Suprapubic skin (tissue), 4 donors: Measurements from ENCODE around the gene SENP1. TPM values are rescaled to one million over a fixed set of nuclear protein-coding genes. Genes with fewer than 3 reads are reported as not detected.

ENCODE experiments used
- DNase-seq, 2 donors: peaks; one replicate each; pipeline ENCODE4 v3.0.0-alpha.2; 2019; ENCODE audit warnings: low spot score in 2 of 2
- H3K27ac ChIP-seq: fragments of 200-600 bp; sonication (generic); one replicate; pipeline ENCODE4 v1.5.1; 2019
- H3K27me3 ChIP-seq: fragments of 200-600 bp; sonication (generic); one replicate; pipeline ENCODE4 v1.5.1; 2019
- H3K36me3 ChIP-seq: fragments of 200-600 bp; sonication (generic); one replicate; pipeline ENCODE4 v1.5.1; 2019
- H3K4me1 ChIP-seq: fragments of 200-600 bp; sonication (generic); one replicate; pipeline ENCODE4 v1.5.1; 2019
- H3K4me3 ChIP-seq: fragments of 200-600 bp; sonication (generic); one replicate; pipeline ENCODE4 v1.5.1; 2019; ENCODE audit warnings: mild to moderate bottlenecking
- H3K9me3 ChIP-seq: fragments of 200-600 bp; sonication (generic); one replicate; pipeline ENCODE4 v1.5.1; 2019
- CTCF ChIP-seq, 2 donors: fragments of 200-600 bp in 1 of 2; fragments of 450-650 bp in 1 of 2; sonication (generic) in 1 of 2; IDR thresholded peaks; one replicate each; pipeline ENCODE4 v1.5.1; 2016 to 2019; ENCODE audit warnings: antibody characterized with exemption in 2 of 2, mild to moderate bottlenecking in 1 of 2, moderate library complexity in 1 of 2
- EP300 ChIP-seq: sonication (generic); formaldehyde crosslinking; IDR thresholded peaks from one replicate; pipeline ENCODE4 v1.6.1; 2017; ENCODE audit warnings: antibody characterized with exemption
- POLR2A ChIP-seq, 2 donors: fragments of 450-650 bp; IDR thresholded peaks; one replicate each; pipeline ENCODE4 v1.6.1; 2017; ENCODE audit warnings: antibody characterized with exemption in 2 of 2, mild to moderate bottlenecking in 2 of 2, moderate library complexity in 2 of 2
- POLR2AphosphoS5 ChIP-seq, 3 donors: sonication (generic); formaldehyde crosslinking; IDR thresholded peaks; one replicate each; pipeline ENCODE4 v1.6.1; 2017; ENCODE audit warnings: antibody characterized with exemption in 3 of 3
- WGBS: methylation state at CpG from one replicate; pipeline ENCODE4 v1.1.5; 2018; 5-methylcytosine and 5-hydroxymethylcytosine counted together
- total RNA-seq, 4 donors: library from RNA; depleted of rRNA; stranded (reverse); fragments of >200 nt; gene quantifications; one replicate each; pipeline ENCODE4 v1.1.0, GENCODE V29; 2016

Gene SENP1
- total RNA-seq, 4 donors from 2014 or later: 13.5 to 25.5 (median 20.0) TPM

- Histone ChIP-seq H3K27ac (no peak overlapping the region), H3K4me3 (no peak overlapping the region), H3K36me3 (no peaks in the 10 kb centered on the region), H3K9me3 (no peaks in the 10 kb centered on the region), H3K27me3 (peaks cover 20% of the 10 kb centered on the region), H3K4me1 (no peaks in the 10 kb centered on the region)
- TF ChIP-seq EP300 (no peak), POLR2A (IDR thresholded peaks at IDR 0.05) (no peak), POLR2AphosphoS5 (IDR thresholded peaks at IDR 0.05) (no peak), CTCF (IDR thresholded peaks at IDR 0.05) (no peak)
- WGBS: 71% methylated on average over 7 of the region's 7 CpGs
- DNase-seq: no peak
Measured at GRCh38 chr12:48026060-48026827, 79.6 kb downstream of the SENP1 start.

- Histone ChIP-seq H3K4me1 (no peaks in the 10 kb centered on the region), H3K9me3 (no peaks in the 10 kb centered on the region), H3K4me3 (no peak overlapping the region), H3K27ac (no peak overlapping the region), H3K36me3 (no peaks in the 10 kb centered on the region), H3K27me3 (peaks cover 28% of the 10 kb centered on the region)
- no peak for DNase-seq
- TF ChIP-seq CTCF (IDR thresholded peaks at IDR 0.05) (no peak), POLR2A (IDR thresholded peaks at IDR 0.05) (no peak)
- WGBS: 77% methylated on average over 7 of the region's 7 CpGs
Measured at GRCh38 chr12:48025281-48025680, 80.6 kb downstream of the SENP1 start.

- H3K4me1 ChIP-seq: no peaks in the 10 kb centered on the region
- H3K4me3 ChIP-seq: no peak overlapping the region
- 68% methylated on average over 9 of the region's 9 CpGs for WGBS
- H3K9me3 ChIP-seq: no peaks in the 10 kb centered on the region
- H3K27ac ChIP-seq: no peak overlapping the region
- H3K27me3 ChIP-seq: peaks cover 30% of the 10 kb centered on the region
- DNase-seq: no peak
- TF ChIP-seq EP300 (no peak), CTCF (IDR thresholded peaks at IDR 0.05) (no peak), POLR2A (IDR thresholded peaks at IDR 0.05) (no peak)
- H3K36me3 ChIP-seq: no peaks in the 10 kb centered on the region
Measured at GRCh38 chr12:48024735-48025134, 81.1 kb downstream of the SENP1 start.

GRCh38 chr12:48023386-48023785 lies 82.5 kb downstream of the SENP1 start:
- H3K4me1 ChIP-seq: no peaks in the 10 kb centered on the region
- no peaks in the 10 kb centered on the region for H3K36me3 ChIP-seq
- no peak overlapping the region for H3K4me3 ChIP-seq
- H3K9me3 ChIP-seq: no peaks in the 10 kb centered on the region
- no peak for DNase-seq
- peaks cover 31% of the 10 kb centered on the region for H3K27me3 ChIP-seq
- no peak overlapping the region for H3K27ac ChIP-seq
- 63% methylated on average over 5 of the region's 5 CpGs for WGBS
- no peak for TF ChIP-seq POLR2AphosphoS5 (IDR thresholded peaks at IDR 0.05)
- TF ChIP-seq EP300: no peak
- TF ChIP-seq CTCF (IDR thresholded peaks at IDR 0.05): no peak
- no peak for TF ChIP-seq POLR2A (IDR thresholded peaks at IDR 0.05)

- 77% methylated on average over 7 of the region's 7 CpGs for WGBS
- TF ChIP-seq POLR2A (IDR thresholded peaks at IDR 0.05): no peak
- TF ChIP-seq EP300: no peak
- no peak for TF ChIP-seq POLR2AphosphoS5 (IDR thresholded peaks at IDR 0.05)
- TF ChIP-seq CTCF (IDR thresholded peaks at IDR 0.05): no peak
- Histone ChIP-seq H3K27me3 (peaks cover 31% of the 10 kb centered on the region), H3K9me3 (no peaks in the 10 kb centered on the region), H3K36me3 (no peaks in the 10 kb centered on the region), H3K4me3 (no peak overlapping the region), H3K4me1 (no peaks in the 10 kb centered on the region), H3K27ac (no peak overlapping the region)
- no peak for DNase-seq
Measured at GRCh38 chr12:48022676-48023385, 83.0 kb downstream of the SENP1 start.
